Panc1 (cell line): ENCODE results near the gene PLEKHG5. TPM values are rescaled to one million over a fixed set of nuclear protein-coding genes. Genes with fewer than 3 reads are reported as not detected.

Source experiments
- ATAC-seq: fragments of 200-7000 bp; cut with Tn5 transposase; 2 replicates; pipeline ENCODE4 v1.9.1; 2020; ENCODE audit warnings: mild to moderate bottlenecking, moderate library complexity
- BruUV-seq: library from RNA; stranded (reverse); fragments of 400-500 nt; replicated peaks from 2 replicates; lab custom pipeline; 2021; lab: Mats Ljungman, UMichigan
- CTCF ChIA-PET: fragments of 300-600 bp; sonication (Branson Sonifier 250); formaldehyde crosslinking; loops from one replicate; lab custom pipeline; 2022; ENCODE audit warnings: antibody characterized with exemption; lab: Charles Lee
- POLR2A ChIA-PET: fragments of 300-600 bp; sonication (Branson Sonifier 250); formaldehyde crosslinking; loops from one replicate; lab custom pipeline; 2022; ENCODE audit warnings: antibody characterized with exemption; lab: Charles Lee
- DNase-seq: peaks from one replicate; pipeline ENCODE4 v3.0.0-alpha.2; 2010; ENCODE audit warnings: low read depth, low spot score
- H3K27ac ChIP-seq: 2 replicates; pipeline ENCODE4 v1.5.1; 2011; ENCODE audit warnings: mild to moderate bottlenecking, low read length, inconsistent platforms
- H3K27me3 ChIP-seq: fragments of 200-500 bp; sonication (Bioruptor generic); 2 replicates; pipeline ENCODE4 v1.6.0; 2014; ENCODE audit warnings: low read length, inconsistent platforms; ENCODE audit not compliant: control insufficient read depth, insufficient read depth
- H3K36me3 ChIP-seq: fragments of 200-500 bp; sonication (Bioruptor generic); 2 replicates; pipeline ENCODE4 v1.5.1; 2014; ENCODE audit warnings: inconsistent platforms, mild to moderate bottlenecking, low read length, moderate library complexity; ENCODE audit not compliant: control insufficient read depth, insufficient read depth
- H3K4me1 ChIP-seq: 2 replicates; pipeline ENCODE4 v1.5.1; 2011; ENCODE audit warnings: inconsistent platforms, mild to moderate bottlenecking, low read length, moderate library complexity; ENCODE audit not compliant: control insufficient read depth, insufficient read depth
- H3K4me3 ChIP-seq, 2 experiments: 2 replicates each; pipeline ENCODE4 v1.5.1; 2011 to 2012; ENCODE audit warnings: low read depth in 2 of 2, low read length in 2 of 2, mild to moderate bottlenecking in 2 of 2, inconsistent platforms in 1 of 2, moderate library complexity in 1 of 2
- H3K9me3 ChIP-seq: fragments of 200-500 bp; sonication (Bioruptor generic); 2 replicates; pipeline ENCODE4 v1.5.1; 2014; ENCODE audit warnings: low read depth, mild to moderate bottlenecking, inconsistent platforms, low read length, moderate library complexity; ENCODE audit not compliant: control insufficient read depth, insufficient read depth
- CTCF ChIP-seq: fragments of 450-650 bp; IDR thresholded peaks from 2 replicates; pipeline ENCODE4 v1.5.1; 2017; ENCODE audit warnings: mild to moderate bottlenecking
- POLR2AphosphoS5 ChIP-seq: IDR thresholded peaks from 2 replicates; pipeline ENCODE4 v1.6.1; 2012; ENCODE audit warnings: mild to moderate bottlenecking, low read depth, low read length, moderate library complexity
- REST ChIP-seq, 2 experiments: IDR thresholded peaks; 2 replicates each; pipeline ENCODE4 v1.6.1; 2011 to 2012; ENCODE audit warnings: low read depth in 2 of 2, control low read depth in 1 of 2, low read length in 1 of 2, mild to moderate bottlenecking in 1 of 2, moderate library complexity in 1 of 2; ENCODE audit not compliant: insufficient read depth in 1 of 2
- SIN3A ChIP-seq: IDR thresholded peaks from 2 replicates; pipeline ENCODE4 v1.6.1; 2012; ENCODE audit warnings: low read depth, mild to moderate bottlenecking, low read length, moderate library complexity, borderline replicate concordance; ENCODE audit not compliant: insufficient read depth
- TCF7L2 ChIP-seq: IDR thresholded peaks from 2 replicates; pipeline ENCODE4 v1.6.1; 2011; ENCODE audit warnings: mild to moderate bottlenecking, low read depth, low read length, inconsistent platforms
- in situ Hi-C: cut with HindIII; loops from 2 replicates; pipeline ENCODE4 v1.10.0; 2016; ENCODE audit warnings: low sequenced_read_pairs, low pct_unique_long_range_greater_than_20kb
- intact Hi-C: fragments of 100-400 bp; cut with micrococcal nuclease; formaldehyde crosslinking; loops from one replicate; pipeline ENCODE4 v1.10.0; 2022; ENCODE audit not compliant: unreplicated experiment
- total RNA-seq: library from RNA; stranded (reverse); gene quantifications from one replicate; pipeline ENCODE4 v1.2.1, GENCODE V29; 2021; ENCODE audit not compliant: unreplicated experiment

PLEKHG5 gene
- total RNA-seq, 1 experiment from 2014 or later, result 6.8 TPM

- Histone ChIP-seq H3K36me3 (no peaks in the 10 kb centered on the region), H3K4me1 (no peaks in the 10 kb centered on the region), H3K9me3 (no peaks in the 10 kb centered on the region), H3K27ac (no peak overlapping the region), H3K4me3 (no peak overlapping the region), H3K27me3 (no peaks in the 10 kb centered on the region)
- TF ChIP-seq CTCF (peak; percentile 99), TCF7L2 (no peak)
- intact Hi-C loops (loop anchor here (5.0 kb wide), 1 partner anchor 228 kb away; no protein-coding TSS in a partner anchor), in situ Hi-C loops (no loop called here)
- ATAC-seq (peak; percentile 88), DNase-seq (no peak)
- ChIA-PET CTCF (interaction anchor here (0.7 to 1.0 kb wide), 2 partner anchors 12 to 49 kb away, joined by 3 to 4 read pairs; no protein-coding TSS in a partner anchor), POLR2A (no interaction called here)
- no TSS peak for BruUV-seq
Observed at GRCh38 chr1:6475381-6476133, 15.9 kb downstream of the PLEKHG5 start.

- Histone ChIP-seq H3K36me3 (no peaks in the 10 kb centered on the region), H3K27me3 (no peaks in the 10 kb centered on the region), H3K27ac (no peak overlapping the region), H3K9me3 (no peaks in the 10 kb centered on the region), H3K4me1 (no peaks in the 10 kb centered on the region), H3K4me3 (no peak overlapping the region)
- POLR2A ChIA-PET, result no interaction called here
- in situ Hi-C loops (no loop called here), intact Hi-C loops (loop anchor here (5.0 kb wide), 1 partner anchor 228 kb away; no protein-coding TSS in a partner anchor)
- ATAC-seq, result no peak
- CTCF ChIA-PET, result interaction anchor here (0.6 to 0.7 kb wide), 4 partner anchors 13 to 49 kb away, joined by 3 to 10 read pairs (median 4); no protein-coding TSS in a partner anchor
- TF ChIP-seq REST (IDR thresholded peaks at IDR 0.05; ENCODE audit: insufficient read depth in 1 of 2, low read depth in 2 of 2, low read length in 1 of 2), result no peak
- TF ChIP-seq POLR2AphosphoS5, result no peak
- TF ChIP-seq CTCF, result no peak
- TF ChIP-seq TCF7L2, result no peak
- no peak for TF ChIP-seq SIN3A
- DNase-seq, result no peak
- BruUV-seq, result no TSS peak
Observed at GRCh38 chr1:6474815-6475282, 16.6 kb downstream of the PLEKHG5 start.
